Hepatocyte (in vitro differentiated cells): ENCODE data around the gene PMS2. TPM values are rescaled to one million over a fixed set of nuclear protein-coding genes. Genes with fewer than 3 reads are reported as not detected.
"Not testable (repeated sequence)": the region's sequence is repeated elsewhere in the genome, so short reads cannot be mapped to it uniquely, and the experiment has no call there.

Experiments
- DNase-seq: peaks from one replicate; pipeline ENCODE4 v3.0.0-alpha.2; 2016; ENCODE audit warnings: low spot score
- H2AFZ ChIP-seq: fragments of 200-600 bp; sonication (generic); 2 replicates; pipeline ENCODE4 v1.6.0; 2016; ENCODE audit warnings: antibody characterized with exemption, mild to moderate bottlenecking
- H3K27ac ChIP-seq: fragments of 200-600 bp; sonication (generic); 2 replicates; pipeline ENCODE4 v1.5.1; 2016; ENCODE audit warnings: mild to moderate bottlenecking
- H3K27me3 ChIP-seq: fragments of 200-600 bp; sonication (generic); 2 replicates; pipeline ENCODE4 v1.6.1; 2016
- H3K36me3 ChIP-seq: fragments of 200-600 bp; sonication (generic); replicated peaks from 2 replicates; pipeline ENCODE4 v1.5.1; 2016; ENCODE audit warnings: low read depth; ENCODE audit not compliant: insufficient read depth
- H3K4me1 ChIP-seq: fragments of 200-600 bp; sonication (generic); 2 replicates; pipeline ENCODE4 v1.5.1; 2016; ENCODE audit warnings: mild to moderate bottlenecking, moderate library complexity; ENCODE audit not compliant: insufficient read depth
- H3K4me2 ChIP-seq: fragments of 200-600 bp; sonication (generic); 2 replicates; pipeline ENCODE4 v1.6.0; 2016
- H3K4me3 ChIP-seq: fragments of 200-600 bp; sonication (generic); 2 replicates; pipeline ENCODE4 v1.5.1; 2016; ENCODE audit warnings: mild to moderate bottlenecking
- H3K79me2 ChIP-seq: fragments of 200-600 bp; sonication (generic); 2 replicates; pipeline ENCODE4 v1.6.0; 2017; ENCODE audit warnings: mild to moderate bottlenecking
- H3K9me2 ChIP-seq: fragments of 200-600 bp; sonication (generic); replicated peaks from 2 replicates; pipeline ENCODE4 v1.6.0; 2017; ENCODE audit warnings: mild to moderate bottlenecking; ENCODE audit not compliant: insufficient read depth
- H3K9me3 ChIP-seq: fragments of 200-600 bp; sonication (generic); 2 replicates; pipeline ENCODE4 v1.5.1; 2016; ENCODE audit warnings: low read depth, mild to moderate bottlenecking
- H4K20me1 ChIP-seq: fragments of 200-600 bp; sonication (generic); 2 replicates; pipeline ENCODE4 v1.6.0; 2016; ENCODE audit warnings: mild to moderate bottlenecking; ENCODE audit not compliant: insufficient read depth, poor library complexity, severe bottlenecking
- EZH2 ChIP-seq: fragments of 200-600 bp; sonication (generic); IDR thresholded peaks from 2 replicates; pipeline ENCODE4 v1.6.1; 2016; ENCODE audit warnings: antibody characterized with exemption, mild to moderate bottlenecking, borderline replicate concordance
- EZH2phosphoT487 ChIP-seq: fragments of 200-600 bp; sonication (generic); IDR thresholded peaks from one replicate; pipeline ENCODE4 v1.6.1; 2018; ENCODE audit warnings: antibody characterized with exemption, mild to moderate bottlenecking, low read depth, moderate library complexity; ENCODE audit not compliant: unreplicated experiment, severe bottlenecking
- WGBS: methylation state at CpG from one replicate; pipeline ENCODE4 v1.1.6; 2016; ENCODE audit warnings: low lambda C conversion rate; ENCODE audit errors: missing lambda C conversion rate; 5-methylcytosine and 5-hydroxymethylcytosine counted together
- polyA plus RNA-seq: library from polyadenylated mRNA; unstranded; fragments of >200 nt; fragmentation: Nextera tagmentation; extraction: Ambion mirVana; gene quantifications from 2 replicates; pipeline ENCODE4 v1.2.1, GENCODE V29; 2016
- total RNA-seq: library from RNA; depleted of rRNA; stranded (reverse); fragments of >200 nt; gene quantifications from 2 replicates; pipeline ENCODE4 v1.2.3, GENCODE V29; 2014
- TF ChIP-seq, protein P1 (sequence below): fragments of 200-600 bp; sonication (generic); IDR thresholded peaks from 2 replicates; pipeline ENCODE4 v1.5.1; 2016; ENCODE audit warnings: antibody characterized with exemption, mild to moderate bottlenecking; ENCODE audit not compliant: poor library complexity

PMS2 gene
- total and polyA plus RNA-seq, 2 experiments from 2014 or later, result 5.8 to 13.9 TPM

DNA sequence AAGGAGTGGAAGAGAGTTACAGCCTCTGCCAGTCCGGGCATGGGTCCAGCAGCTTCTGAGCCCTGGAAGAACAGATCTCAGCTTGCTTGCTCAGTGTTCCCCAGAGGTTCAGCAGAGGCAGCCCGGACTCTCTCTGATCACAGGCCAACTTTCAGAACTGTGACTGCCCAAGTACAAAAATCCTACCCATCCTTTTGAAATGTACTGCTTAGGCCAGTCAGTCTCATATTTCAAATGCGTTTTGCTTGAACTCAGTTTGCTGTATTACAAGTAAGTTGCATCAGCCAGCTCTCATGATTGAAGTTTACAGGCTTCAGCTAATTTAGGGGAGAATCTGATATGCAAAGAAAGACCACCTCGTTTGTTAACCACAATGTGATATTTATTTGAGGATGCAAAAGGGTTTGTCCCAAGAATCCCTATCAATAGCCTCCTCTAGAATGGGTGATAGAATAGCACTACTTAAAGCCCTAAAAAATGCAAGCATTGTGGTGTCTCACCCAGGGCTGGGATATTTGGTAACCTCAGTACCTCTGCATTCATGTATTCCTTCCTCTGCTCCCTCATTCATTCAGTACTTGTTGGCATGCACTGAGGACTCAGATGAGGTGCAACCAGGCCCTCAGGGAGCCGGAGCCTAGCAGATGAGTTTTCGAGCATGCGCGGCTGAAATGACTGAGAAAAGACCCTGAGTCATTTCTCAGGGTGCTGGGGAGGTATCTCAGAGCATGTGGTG is 7.2 kb upstream of the PMS2 start:
- Histone ChIP-seq H3K4me3 (no peak overlapping the region), H4K20me1 (no peaks in the 10 kb centered on the region), H3K9me2 (no peaks in the 10 kb centered on the region), H2AFZ (no peak overlapping the region), H3K4me1 (peaks cover 18% of the 10 kb centered on the region), H3K27me3 (no peaks in the 10 kb centered on the region), H3K79me2 (peaks cover 22% of the 10 kb centered on the region), H3K36me3 (no peaks in the 10 kb centered on the region), H3K4me2 (peak overlapping the region; percentile 36), H3K27ac (peak overlapping the region; percentile 88), H3K9me3 (no peaks in the 10 kb centered on the region)
- WGBS, result 81% methylated on average over 8 of the region's 8 CpGs
- TF ChIP-seq, protein P1, sequence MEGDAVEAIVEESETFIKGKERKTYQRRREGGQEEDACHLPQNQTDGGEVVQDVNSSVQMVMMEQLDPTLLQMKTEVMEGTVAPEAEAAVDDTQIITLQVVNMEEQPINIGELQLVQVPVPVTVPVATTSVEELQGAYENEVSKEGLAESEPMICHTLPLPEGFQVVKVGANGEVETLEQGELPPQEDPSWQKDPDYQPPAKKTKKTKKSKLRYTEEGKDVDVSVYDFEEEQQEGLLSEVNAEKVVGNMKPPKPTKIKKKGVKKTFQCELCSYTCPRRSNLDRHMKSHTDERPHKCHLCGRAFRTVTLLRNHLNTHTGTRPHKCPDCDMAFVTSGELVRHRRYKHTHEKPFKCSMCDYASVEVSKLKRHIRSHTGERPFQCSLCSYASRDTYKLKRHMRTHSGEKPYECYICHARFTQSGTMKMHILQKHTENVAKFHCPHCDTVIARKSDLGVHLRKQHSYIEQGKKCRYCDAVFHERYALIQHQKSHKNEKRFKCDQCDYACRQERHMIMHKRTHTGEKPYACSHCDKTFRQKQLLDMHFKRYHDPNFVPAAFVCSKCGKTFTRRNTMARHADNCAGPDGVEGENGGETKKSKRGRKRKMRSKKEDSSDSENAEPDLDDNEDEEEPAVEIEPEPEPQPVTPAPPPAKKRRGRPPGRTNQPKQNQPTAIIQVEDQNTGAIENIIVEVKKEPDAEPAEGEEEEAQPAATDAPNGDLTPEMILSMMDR, result no peak
- no peak for TF ChIP-seq EZH2phosphoT487
- no peak for TF ChIP-seq EZH2
- DNase-seq, result peak; percentile 74

DNA sequence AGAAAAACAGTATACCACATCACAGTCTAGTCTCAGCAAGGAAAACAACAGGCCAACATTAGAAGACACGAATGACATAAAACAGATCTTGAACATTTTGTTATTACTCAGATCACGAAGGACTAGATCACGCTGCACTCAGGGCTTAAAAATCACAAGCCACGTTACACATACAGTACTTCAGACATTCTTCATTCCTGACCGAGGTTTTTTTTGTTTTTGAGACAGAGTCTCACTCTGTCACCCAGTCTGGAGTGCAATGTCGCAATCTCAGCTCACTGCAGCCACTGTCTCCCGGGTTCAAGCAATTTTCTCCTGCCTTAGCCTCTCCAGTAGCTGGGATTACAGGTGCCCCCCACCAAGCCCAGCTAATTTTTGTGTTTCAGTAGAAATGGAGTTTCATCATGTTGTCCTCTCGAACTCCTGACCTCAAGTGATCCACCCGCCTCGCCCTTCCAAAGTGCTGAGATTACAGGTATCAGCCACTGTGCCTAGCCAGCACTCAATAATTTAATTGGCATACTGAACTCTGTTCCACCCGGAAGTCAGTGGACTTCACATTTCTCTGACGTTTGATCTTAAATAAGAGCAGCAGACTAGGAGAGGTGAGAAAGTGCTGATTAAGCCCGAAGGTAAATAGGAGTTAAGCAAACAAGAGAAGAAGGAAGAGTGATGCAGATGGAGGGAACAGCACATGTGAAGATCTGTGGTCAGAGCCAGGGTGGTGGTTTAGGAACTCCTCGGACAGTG is 3.7 kb upstream of the PMS2 start:
- Histone ChIP-seq H3K27ac (peak overlapping the region; percentile 92), H3K27me3 (no peaks in the 10 kb centered on the region), H3K36me3 (no peaks in the 10 kb centered on the region), H4K20me1 (no peaks in the 10 kb centered on the region), H3K79me2 (peaks cover 45% of the 10 kb centered on the region), H3K4me1 (peaks cover 27% of the 10 kb centered on the region), H3K9me2 (no peaks in the 10 kb centered on the region), H2AFZ (no peak overlapping the region), H3K4me2 (peak overlapping the region; percentile 50), H3K9me3 (no peaks in the 10 kb centered on the region), H3K4me3 (no peak overlapping the region)
- no peak for TF ChIP-seq EZH2
- TF ChIP-seq, protein P1, result no peak
- TF ChIP-seq EZH2phosphoT487, result no peak
- DNase-seq, result peak; percentile 55
- WGBS, result 66% methylated on average over 14 of the region's 14 CpGs

- no peaks in the 10 kb centered on the region for H3K9me2 ChIP-seq
- H3K79me2 ChIP-seq, result peaks cover 53% of the 10 kb centered on the region
- peaks cover 26% of the 10 kb centered on the region for H3K4me1 ChIP-seq
- no peaks in the 10 kb centered on the region for H3K9me3 ChIP-seq
- H3K27ac ChIP-seq, result peak overlapping the region; percentile 92
- TF ChIP-seq, protein P1, result no peak
- TF ChIP-seq EZH2, result no peak
- TF ChIP-seq EZH2phosphoT487, result no peak
- WGBS, result 81% methylated on average over 2 of the region's 2 CpGs
- no peaks in the 10 kb centered on the region for H3K27me3 ChIP-seq
- no peaks in the 10 kb centered on the region for H4K20me1 ChIP-seq
- no peak for DNase-seq
- H2AFZ ChIP-seq, result no peak overlapping the region
- no peak overlapping the region for H3K4me3 ChIP-seq
- no peaks in the 10 kb centered on the region for H3K36me3 ChIP-seq
- H3K4me2 ChIP-seq, result peak overlapping the region; percentile 74
Observed at GRCh38 chr7:6011541-6011940, 2.7 kb upstream of the PMS2 start.

- H3K4me1 ChIP-seq, result peaks cover 20% of the 10 kb centered on the region
- H3K9me3 ChIP-seq, H3K9me2 ChIP-seq, H2AFZ ChIP-seq, H3K27me3 ChIP-seq, H4K20me1 ChIP-seq, H3K4me3 ChIP-seq, DNase-seq, H3K36me3 ChIP-seq: not testable (repeated sequence)
- H3K27ac ChIP-seq, result peak overlapping the region; percentile 92
- H3K79me2 ChIP-seq, result peaks cover 57% of the 10 kb centered on the region
- WGBS, result 91% methylated on average over 8 of the region's 8 CpGs
- peak overlapping the region; percentile 74 for H3K4me2 ChIP-seq
Observed at GRCh38 chr7:6010370-6010769, 1.5 kb upstream of the PMS2 start.

GRCh38 chr7:6007835-6008590 is 836 bp downstream of the PMS2 start:
- not testable (repeated sequence) for H3K27me3 ChIP-seq, DNase-seq, H3K9me3 ChIP-seq, H3K9me2 ChIP-seq, H3K36me3 ChIP-seq, H4K20me1 ChIP-seq
- Histone ChIP-seq H3K27ac (peak overlapping the region; percentile 89), H3K4me2 (peak overlapping the region; percentile 85), H3K4me3 (peak overlapping the region; percentile 41), H3K4me1 (peaks cover 20% of the 10 kb centered on the region), H2AFZ (peak overlapping the region; percentile 58), H3K79me2 (peaks cover 37% of the 10 kb centered on the region)
- WGBS, result 51% methylated on average over 27 of the region's 27 CpGs
